ENCODE data around the gene HDC.

The HDC gene

GRCh38 chr15:50247819-50248655 is 17.5 kb downstream of the HDC start:
- in situ Hi-C loops (cut with MboI; ENCODE audit: low sequenced_read_pairs): no loop called here
- Histone ChIP-seq H3K4me1 (no peaks in the 10 kb centered on the region), H3K9me3 (no peaks in the 10 kb centered on the region), H3K27me3 (ENCODE audit: low read depth) (no peaks in the 10 kb centered on the region), H3K36me3 (replicated peaks) (no peaks in the 10 kb centered on the region), H3K4me3 (no peak overlapping the region)
- DNase-seq (ENCODE audit: low spot score in 2 of 2): no peak

- Histone ChIP-seq H3K4me1 (no peaks in the 10 kb centered on the region), H3K9me3 (no peaks in the 10 kb centered on the region), H3K4me3 (no peak overlapping the region), H3K36me3 (replicated peaks) (no peaks in the 10 kb centered on the region), H3K27me3 (ENCODE audit: low read depth) (no peaks in the 10 kb centered on the region)
- DNase-seq (ENCODE audit: low spot score in 2 of 2): no peak
- in situ Hi-C loops (cut with MboI; ENCODE audit: low sequenced_read_pairs): no loop called here
These were observed 18.9 kb downstream of the HDC start for GRCh38 chr15:50246631-50247030.

- H3K4me3 ChIP-seq: no peak overlapping the region
- in situ Hi-C loops (cut with MboI; ENCODE audit: low sequenced_read_pairs): no loop called here
- no peak for DNase-seq (ENCODE audit: low spot score in 2 of 2)
- H3K4me1 ChIP-seq: no peaks in the 10 kb centered on the region
- no peaks in the 10 kb centered on the region for H3K36me3 ChIP-seq (replicated peaks)
- no peaks in the 10 kb centered on the region for H3K27me3 ChIP-seq (ENCODE audit: low read depth)
- H3K9me3 ChIP-seq: no peaks in the 10 kb centered on the region
These were observed 20.4 kb downstream of the HDC start for GRCh38 chr15:50244959-50245624.

GRCh38 chr15:50244153-50244552 is 21.4 kb downstream of the HDC start:
- Histone ChIP-seq H3K9me3 (no peaks in the 10 kb centered on the region), H3K4me1 (no peaks in the 10 kb centered on the region), H3K36me3 (replicated peaks) (no peaks in the 10 kb centered on the region), H3K27me3 (ENCODE audit: low read depth) (no peaks in the 10 kb centered on the region), H3K4me3 (no peak overlapping the region)
- DNase-seq (ENCODE audit: low spot score in 2 of 2): no peak
- in situ Hi-C loops (cut with MboI; ENCODE audit: low sequenced_read_pairs): no loop called here

- Histone ChIP-seq H3K4me3 (no peak overlapping the region), H3K4me1 (no peaks in the 10 kb centered on the region), H3K9me3 (no peaks in the 10 kb centered on the region), H3K27me3 (ENCODE audit: low read depth) (no peaks in the 10 kb centered on the region), H3K36me3 (replicated peaks) (no peaks in the 10 kb centered on the region)
- no peak for DNase-seq (ENCODE audit: low spot score in 2 of 2)
- in situ Hi-C loops (cut with MboI; ENCODE audit: low sequenced_read_pairs): no loop called here
These were observed 23.7 kb downstream of the HDC start for GRCh38 chr15:50241684-50242450.

- Histone ChIP-seq H3K4me1 (peaks cover 18% of the 10 kb centered on the region), H3K36me3 (replicated peaks) (peaks cover 4% of the 10 kb centered on the region; the same call in 1 of the 2 replicates), H3K27me3 (ENCODE audit: low read depth) (no peaks in the 10 kb centered on the region), H3K4me3 (no peak overlapping the region), H3K9me3 (no peaks in the 10 kb centered on the region)
- DNase-seq (ENCODE audit: low spot score in 2 of 2): no peak
- in situ Hi-C loops (cut with MboI; ENCODE audit: low sequenced_read_pairs): no loop called here
These were observed 27.3 kb downstream of the HDC start for GRCh38 chr15:50238255-50238654.

GRCh38 chr15:50236433-50236832 is 29.1 kb downstream of the HDC start:
- Histone ChIP-seq H3K4me3 (no peak overlapping the region), H3K27me3 (ENCODE audit: low read depth) (no peaks in the 10 kb centered on the region), H3K9me3 (no peaks in the 10 kb centered on the region), H3K36me3 (replicated peaks) (peaks cover 5% of the 10 kb centered on the region; the same call in 1 of the 2 replicates), H3K4me1 (peaks cover 18% of the 10 kb centered on the region)
- in situ Hi-C loops (cut with MboI; ENCODE audit: low sequenced_read_pairs): no loop called here
- DNase-seq (ENCODE audit: low spot score in 2 of 2): peak in 1 of 2 experiments; percentile 32

- H3K4me3 ChIP-seq: no peak overlapping the region
- in situ Hi-C loops (cut with MboI; ENCODE audit: low sequenced_read_pairs): no loop called here
- H3K4me1 ChIP-seq: peaks cover 18% of the 10 kb centered on the region
- H3K27me3 ChIP-seq (ENCODE audit: low read depth): no peaks in the 10 kb centered on the region
- peaks cover 5% of the 10 kb centered on the region; the same call in 1 of the 2 replicates for H3K36me3 ChIP-seq (replicated peaks)
- DNase-seq (ENCODE audit: low spot score in 2 of 2): peak in 1 of 2 experiments; percentile 42
- H3K9me3 ChIP-seq: no peaks in the 10 kb centered on the region
These were observed 29.7 kb downstream of the HDC start for GRCh38 chr15:50235794-50236193.

- Histone ChIP-seq H3K4me1 (peaks cover 18% of the 10 kb centered on the region), H3K36me3 (replicated peaks) (peaks cover 5% of the 10 kb centered on the region; the same call in 1 of the 2 replicates), H3K4me3 (no peak overlapping the region), H3K27me3 (ENCODE audit: low read depth) (no peaks in the 10 kb centered on the region), H3K9me3 (no peaks in the 10 kb centered on the region)
- in situ Hi-C loops (cut with MboI; ENCODE audit: low sequenced_read_pairs): no loop called here
- DNase-seq (ENCODE audit: low spot score in 2 of 2): peak in 1 of 2 experiments; percentile 39
These were observed 30.8 kb downstream of the HDC start for GRCh38 chr15:50234764-50235163.

- peaks cover 5% of the 10 kb centered on the region; the same call in 1 of the 2 replicates for H3K36me3 ChIP-seq (replicated peaks)
- DNase-seq (ENCODE audit: low spot score in 2 of 2): no peak
These were observed 32.3 kb downstream of the HDC start for GRCh38 chr15:50233192-50233736.

GRCh38 chr15:50232791-50233190 is 32.7 kb downstream of the HDC start:
- Histone ChIP-seq H3K4me1 (peaks cover 18% of the 10 kb centered on the region), H3K27me3 (ENCODE audit: low read depth) (no peaks in the 10 kb centered on the region), H3K36me3 (replicated peaks) (peaks cover 5% of the 10 kb centered on the region; the same call in 1 of the 2 replicates), H3K4me3 (no peak overlapping the region), H3K9me3 (no peaks in the 10 kb centered on the region)
- in situ Hi-C loops (cut with MboI; ENCODE audit: low sequenced_read_pairs): no loop called here
- no peak for DNase-seq (ENCODE audit: low spot score in 2 of 2)

More at GRCh38 chr15:50233192-50233736, 32.3 kb downstream of the HDC start:
- in situ Hi-C loops (cut with MboI; ENCODE audit: low sequenced_read_pairs): no loop called here
- H3K4me3 ChIP-seq: no peak overlapping the region
- H3K9me3 ChIP-seq: no peaks in the 10 kb centered on the region
- no peaks in the 10 kb centered on the region for H3K27me3 ChIP-seq (ENCODE audit: low read depth)
- H3K4me1 ChIP-seq: peaks cover 18% of the 10 kb centered on the region

GRCh38 chr15:50231761-50232160 is 33.8 kb downstream of the HDC start:
- in situ Hi-C loops (cut with MboI; ENCODE audit: low sequenced_read_pairs): no loop called here
- Histone ChIP-seq H3K27me3 (ENCODE audit: low read depth) (no peaks in the 10 kb centered on the region), H3K36me3 (replicated peaks) (peaks cover 11% of the 10 kb centered on the region; the same call in 1 of the 2 replicates), H3K4me3 (no peak overlapping the region), H3K9me3 (no peaks in the 10 kb centered on the region), H3K4me1 (peaks cover 18% of the 10 kb centered on the region)
- no peak for DNase-seq (ENCODE audit: low spot score in 2 of 2)

GRCh38 chr15:50229336-50229735 is 36.2 kb downstream of the HDC start:
- no peaks in the 10 kb centered on the region for H3K4me1 ChIP-seq
- H3K4me3 ChIP-seq: no peak overlapping the region
- peaks cover 12% of the 10 kb centered on the region; the same call in 1 of the 2 replicates for H3K36me3 ChIP-seq (replicated peaks)
- no peaks in the 10 kb centered on the region for H3K9me3 ChIP-seq
- no peak for DNase-seq (ENCODE audit: low spot score in 2 of 2)
- in situ Hi-C loops (cut with MboI; ENCODE audit: low sequenced_read_pairs): no loop called here
- no peaks in the 10 kb centered on the region for H3K27me3 ChIP-seq (ENCODE audit: low read depth)
